A673 (cell line): ENCODE data around the gene GAS7. TPM values are rescaled to one million over a fixed set of nuclear protein-coding genes. Genes with fewer than 3 reads are reported as not detected.

Experiments used
- BruUV-seq: library from RNA; stranded (reverse); fragments of 400-500 nt; replicated peaks from 2 replicates; lab custom pipeline; 2021; lab: Mats Ljungman, UMichigan
- CTCF ChIA-PET: fragments of 300-600 bp; sonication (Branson Sonifier 250); formaldehyde crosslinking; loops from one replicate; lab custom pipeline; 2022; ENCODE audit warnings: antibody characterized with exemption; lab: Charles Lee
- POLR2A ChIA-PET: fragments of 300-600 bp; sonication (Branson Sonifier 250); formaldehyde crosslinking; loops from one replicate; lab custom pipeline; 2022; ENCODE audit warnings: antibody characterized with exemption; ENCODE audit not compliant: low non-redundant PET; lab: Charles Lee
- DNase-seq: peaks from one replicate; pipeline ENCODE4 v3.0.0-alpha.2; 2015; ENCODE audit warnings: low spot score
- H3K27ac ChIP-seq: fragments of 200-600 bp; sonication (generic); 2 replicates; pipeline ENCODE4 v1.5.1; 2016; ENCODE audit warnings: mixed run types, low read depth, mild to moderate bottlenecking, mixed read lengths, antibody characterized with exemption, low read length; ENCODE audit not compliant: poor library complexity, severe bottlenecking
- H3K27me3 ChIP-seq: fragments of 200-600 bp; sonication (generic); replicated peaks from 2 replicates; pipeline ENCODE4 v1.6.1; 2017; ENCODE audit warnings: mixed run types, low read depth, mild to moderate bottlenecking, mixed read lengths, antibody characterized with exemption, low read length; ENCODE audit not compliant: insufficient read depth, poor library complexity
- H3K36me3 ChIP-seq: fragments of 200-600 bp; sonication (generic); 2 replicates; pipeline ENCODE4 v1.6.1; 2016; ENCODE audit warnings: mixed run types, mild to moderate bottlenecking, mixed read lengths, antibody characterized with exemption, low read length; ENCODE audit not compliant: insufficient read depth, poor library complexity, severe bottlenecking
- H3K4me1 ChIP-seq: fragments of 200-600 bp; sonication (generic); 2 replicates; pipeline ENCODE4 v1.6.1; 2017; ENCODE audit warnings: mixed run types, mild to moderate bottlenecking, mixed read lengths, antibody characterized with exemption, low read length; ENCODE audit not compliant: insufficient read depth, poor library complexity, severe bottlenecking
- H3K4me3 ChIP-seq: fragments of 200-600 bp; sonication (generic); 2 replicates; pipeline ENCODE4 v1.5.1; 2016; ENCODE audit warnings: low read depth, mixed run types, mild to moderate bottlenecking, mixed read lengths, low read length; ENCODE audit not compliant: poor library complexity, severe bottlenecking
- H3K9me3 ChIP-seq: fragments of 200-600 bp; sonication (generic); 2 replicates; pipeline ENCODE4 v1.6.1; 2016; ENCODE audit warnings: mixed run types, low read depth, mild to moderate bottlenecking, mixed read lengths, antibody characterized with exemption, low read length; ENCODE audit not compliant: poor library complexity, severe bottlenecking
- CTCF ChIP-seq: fragments of 300-800, 200-600 bp; sonication (generic); conservative IDR thresholded peaks from 2 replicates; pipeline ENCODE4 v1.5.1; 2017; ENCODE audit warnings: low read depth, mild to moderate bottlenecking, antibody characterized with exemption, low read length, moderate library complexity, mixed read lengths
- EZH2 ChIP-seq: fragments of 200-600 bp; sonication (generic); IDR thresholded peaks from 2 replicates; pipeline ENCODE4 v1.6.1; 2017; ENCODE audit warnings: borderline replicate concordance, low read depth, mild to moderate bottlenecking, mixed read lengths, antibody characterized with exemption, low read length; ENCODE audit not compliant: poor library complexity, severe bottlenecking
- intact Hi-C: fragments of 100-400 bp; cut with micrococcal nuclease; formaldehyde crosslinking; loops from one replicate; pipeline ENCODE4 v1.10.0; 2022; ENCODE audit not compliant: unreplicated experiment
- total RNA-seq: library from RNA; stranded (reverse); gene quantifications from 2 replicates; pipeline ENCODE4 v1.2.3, GENCODE V29; 2021

Gene GAS7
- total RNA-seq, 1 experiment from 2014 or later: 2.3 TPM

GRCh38 chr17:9917131-9917530, 281.3 kb downstream of the GAS7 start:
- ChIA-PET POLR2A (no interaction called here), CTCF (no interaction called here)
- no TSS peak for BruUV-seq
- no peak overlapping the region for H3K27ac ChIP-seq
- no peaks in the 10 kb centered on the region for H3K36me3 ChIP-seq
- H3K9me3 ChIP-seq: no peaks in the 10 kb centered on the region
- H3K4me1 ChIP-seq: no peaks in the 10 kb centered on the region
- no peak overlapping the region for H3K4me3 ChIP-seq
- DNase-seq: no peak
- no peak for TF ChIP-seq EZH2
- no peak for TF ChIP-seq CTCF
- intact Hi-C loops: no loop called here
- no peaks in the 10 kb centered on the region for H3K27me3 ChIP-seq

GRCh38 chr17:9916108-9916507, 282.3 kb downstream of the GAS7 start:
- TF ChIP-seq CTCF: no peak
- TF ChIP-seq EZH2: no peak
- no peak for DNase-seq
- Histone ChIP-seq H3K4me3 (no peak overlapping the region), H3K27ac (no peak overlapping the region), H3K36me3 (no peaks in the 10 kb centered on the region), H3K4me1 (no peaks in the 10 kb centered on the region), H3K27me3 (no peaks in the 10 kb centered on the region), H3K9me3 (no peaks in the 10 kb centered on the region)
- ChIA-PET CTCF (no interaction called here), POLR2A (no interaction called here)
- intact Hi-C loops: no loop called here
- BruUV-seq: no TSS peak

GRCh38 chr17:9913476-9913875, 284.9 kb downstream of the GAS7 start:
- no TSS peak for BruUV-seq
- no peak overlapping the region for H3K4me3 ChIP-seq
- H3K27ac ChIP-seq: no peak overlapping the region
- POLR2A ChIA-PET: no interaction called here
- intact Hi-C loops: no loop called here
- DNase-seq: no peak
- H3K27me3 ChIP-seq: peaks cover 6% of the 10 kb centered on the region
- TF ChIP-seq EZH2 (no peak), CTCF (no peak)
- CTCF ChIA-PET: no interaction called here
- no peaks in the 10 kb centered on the region for H3K36me3 ChIP-seq
- no peaks in the 10 kb centered on the region for H3K4me1 ChIP-seq
- no peaks in the 10 kb centered on the region for H3K9me3 ChIP-seq
